Ovary (tissue), 3 donors: ENCODE data around the gene GALNT6.
"Not testable (repeated sequence)": the region's sequence is repeated elsewhere in the genome, so short reads cannot be mapped to it uniquely, and the experiment has no call there.

ENCODE experiments used
- EP300 ChIP-seq: sonication (generic); formaldehyde crosslinking; IDR thresholded peaks from one replicate; pipeline ENCODE4 v1.6.1; 2017; ENCODE audit warnings: antibody characterized with exemption
- TF ChIP-seq, protein P1 (sequence below), 3 donors: fragments of 450-650 bp in 2 of 3; fragments of 200-600 bp in 1 of 3; IDR thresholded peaks; one replicate each; pipeline versions ENCODE4 v1.5.1 to v1.8.0; 2016 to 2022; ENCODE audit warnings: antibody characterized with exemption in 3 of 3, mild to moderate bottlenecking in 1 of 3
- donor health status: DM: no; HTN: no; CAD: no.

DNA sequence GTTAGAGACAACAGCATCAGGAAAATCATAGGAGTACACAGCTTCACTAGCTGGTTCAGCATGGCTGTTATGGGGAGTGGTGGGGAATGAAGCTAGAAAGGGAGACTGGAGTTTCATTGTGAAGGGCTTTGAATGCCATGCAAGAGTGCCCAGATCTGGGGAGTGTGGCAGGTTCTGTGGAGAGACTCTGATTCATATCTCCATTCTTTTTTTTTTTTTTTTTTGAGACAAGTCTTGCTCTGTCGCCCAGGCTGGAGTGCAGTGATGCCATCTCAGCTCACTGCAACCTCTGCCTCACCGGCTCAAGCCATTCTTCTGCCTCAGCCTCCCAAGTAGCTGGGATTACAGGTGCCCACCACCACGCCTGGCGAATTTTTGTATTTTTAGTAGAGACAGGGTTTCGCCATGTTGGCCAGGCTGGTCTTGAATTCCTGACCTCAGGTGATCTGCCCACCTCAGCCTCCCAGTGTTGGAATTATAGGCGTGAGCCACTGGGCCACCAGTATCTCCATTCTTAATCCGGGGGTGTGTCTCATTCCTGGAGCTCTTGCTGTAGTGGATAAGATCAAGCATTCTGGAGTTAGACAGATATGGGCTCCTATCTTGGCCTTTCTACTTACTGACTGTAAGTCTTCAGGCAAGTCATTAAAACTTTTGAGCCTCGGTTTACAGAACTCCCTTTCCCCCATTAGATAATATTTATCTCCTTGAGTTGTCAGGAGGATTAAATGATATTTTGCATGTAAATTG is 73.0 kb downstream of the GALNT6 start:
- TF ChIP-seq, protein P1, sequence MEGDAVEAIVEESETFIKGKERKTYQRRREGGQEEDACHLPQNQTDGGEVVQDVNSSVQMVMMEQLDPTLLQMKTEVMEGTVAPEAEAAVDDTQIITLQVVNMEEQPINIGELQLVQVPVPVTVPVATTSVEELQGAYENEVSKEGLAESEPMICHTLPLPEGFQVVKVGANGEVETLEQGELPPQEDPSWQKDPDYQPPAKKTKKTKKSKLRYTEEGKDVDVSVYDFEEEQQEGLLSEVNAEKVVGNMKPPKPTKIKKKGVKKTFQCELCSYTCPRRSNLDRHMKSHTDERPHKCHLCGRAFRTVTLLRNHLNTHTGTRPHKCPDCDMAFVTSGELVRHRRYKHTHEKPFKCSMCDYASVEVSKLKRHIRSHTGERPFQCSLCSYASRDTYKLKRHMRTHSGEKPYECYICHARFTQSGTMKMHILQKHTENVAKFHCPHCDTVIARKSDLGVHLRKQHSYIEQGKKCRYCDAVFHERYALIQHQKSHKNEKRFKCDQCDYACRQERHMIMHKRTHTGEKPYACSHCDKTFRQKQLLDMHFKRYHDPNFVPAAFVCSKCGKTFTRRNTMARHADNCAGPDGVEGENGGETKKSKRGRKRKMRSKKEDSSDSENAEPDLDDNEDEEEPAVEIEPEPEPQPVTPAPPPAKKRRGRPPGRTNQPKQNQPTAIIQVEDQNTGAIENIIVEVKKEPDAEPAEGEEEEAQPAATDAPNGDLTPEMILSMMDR (IDR thresholded peaks at IDR 0.05) = not testable (repeated sequence)
- not testable (repeated sequence) for TF ChIP-seq EP300
